Ishikawa (cell line): ENCODE results near the gene TMEM169.

Experiments
- CEBPB ChIP-seq: IDR thresholded peaks from 2 replicates; pipeline ENCODE4 v1.6.1; 2012
- CREB1 ChIP-seq: IDR thresholded peaks from 2 replicates; pipeline ENCODE4 v1.6.1; 2012; ENCODE audit warnings: low read depth
- EGR1 ChIP-seq: IDR thresholded peaks from 2 replicates; pipeline ENCODE4 v1.6.1; 2012
- EP300 ChIP-seq: IDR thresholded peaks from 2 replicates; pipeline ENCODE4 v1.6.1; 2012; ENCODE audit warnings: borderline replicate concordance
- FOXM1 ChIP-seq: IDR thresholded peaks from 2 replicates; pipeline ENCODE4 v1.6.1; 2012; ENCODE audit warnings: low read depth, borderline replicate concordance
- NFIC ChIP-seq: IDR thresholded peaks from 2 replicates; pipeline ENCODE4 v1.6.1; 2012
- RAD21 ChIP-seq: IDR thresholded peaks from 2 replicates; pipeline ENCODE4 v1.6.1; 2012; ENCODE audit warnings: low read depth
- TAF1 ChIP-seq: IDR thresholded peaks from 2 replicates; pipeline ENCODE4 v1.6.1; 2012; ENCODE audit warnings: low read depth, mild to moderate bottlenecking
- TCF12 ChIP-seq: IDR thresholded peaks from 2 replicates; pipeline ENCODE4 v1.6.1; 2012; ENCODE audit warnings: low read depth
- TEAD4 ChIP-seq: IDR thresholded peaks from 2 replicates; pipeline ENCODE4 v1.6.1; 2012
- YY1 ChIP-seq: IDR thresholded peaks from 2 replicates; pipeline ENCODE4 v1.6.1; 2012; ENCODE audit warnings: low read depth
- ZBTB7A ChIP-seq: IDR thresholded peaks from 2 replicates; pipeline ENCODE4 v1.6.1; 2012; ENCODE audit warnings: low read depth
- TF ChIP-seq, protein P1 (sequence below): IDR thresholded peaks from 2 replicates; pipeline ENCODE4 v1.6.1; 2012; ENCODE audit warnings: low read depth, mild to moderate bottlenecking
- TF ChIP-seq, protein P2 (sequence below): IDR thresholded peaks from 2 replicates; pipeline ENCODE4 v1.6.1; 2012
- TF ChIP-seq, protein P3 (sequence below): IDR thresholded peaks from 2 replicates; pipeline ENCODE4 v1.6.1; 2012

Gene TMEM169

DNA sequence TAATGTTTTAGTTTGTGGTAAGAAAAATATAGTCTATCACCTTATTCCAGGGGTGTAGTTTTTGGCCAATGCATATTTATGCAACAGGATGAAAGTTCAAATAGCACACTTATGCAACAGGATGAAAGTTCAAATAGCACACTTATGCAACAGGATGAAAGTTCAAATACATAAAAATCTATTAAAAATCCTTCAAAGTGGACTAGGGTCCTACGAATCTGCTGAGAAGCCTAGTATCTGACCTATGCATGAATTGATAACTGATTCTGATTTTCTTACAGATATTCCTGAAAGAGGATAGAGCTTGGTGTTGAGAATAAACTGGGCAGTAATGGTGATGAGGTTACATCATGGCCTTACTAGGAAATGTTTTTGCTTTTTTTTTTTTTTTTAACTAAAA lies 2.9 kb upstream of the TMEM169 start:
- TF ChIP-seq NFIC = no peak

DNA sequence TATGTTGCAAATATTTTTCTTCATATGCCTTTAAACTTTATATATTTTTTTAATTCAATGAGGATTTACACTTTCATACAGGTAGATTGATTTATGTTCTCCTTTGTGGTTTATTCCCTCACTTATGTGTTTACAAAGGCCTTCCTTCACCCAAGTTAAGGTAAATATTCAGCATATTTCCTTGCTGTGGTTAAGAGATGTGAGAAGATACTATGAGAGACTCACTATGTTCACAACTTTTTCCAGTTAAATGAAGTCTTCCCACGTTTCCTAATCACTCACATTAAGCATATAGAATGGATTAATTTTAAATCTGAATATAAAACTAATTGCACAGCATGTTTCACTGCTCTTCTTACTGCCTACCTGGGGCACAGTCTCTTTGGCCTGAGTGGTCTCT lies 707 bp upstream of the TMEM169 start:
- TF ChIP-seq CEBPB (no peak), TCF12 (no peak), RAD21 (no peak), CREB1 (no peak), EGR1 (no peak), EP300 (no peak)

DNA sequence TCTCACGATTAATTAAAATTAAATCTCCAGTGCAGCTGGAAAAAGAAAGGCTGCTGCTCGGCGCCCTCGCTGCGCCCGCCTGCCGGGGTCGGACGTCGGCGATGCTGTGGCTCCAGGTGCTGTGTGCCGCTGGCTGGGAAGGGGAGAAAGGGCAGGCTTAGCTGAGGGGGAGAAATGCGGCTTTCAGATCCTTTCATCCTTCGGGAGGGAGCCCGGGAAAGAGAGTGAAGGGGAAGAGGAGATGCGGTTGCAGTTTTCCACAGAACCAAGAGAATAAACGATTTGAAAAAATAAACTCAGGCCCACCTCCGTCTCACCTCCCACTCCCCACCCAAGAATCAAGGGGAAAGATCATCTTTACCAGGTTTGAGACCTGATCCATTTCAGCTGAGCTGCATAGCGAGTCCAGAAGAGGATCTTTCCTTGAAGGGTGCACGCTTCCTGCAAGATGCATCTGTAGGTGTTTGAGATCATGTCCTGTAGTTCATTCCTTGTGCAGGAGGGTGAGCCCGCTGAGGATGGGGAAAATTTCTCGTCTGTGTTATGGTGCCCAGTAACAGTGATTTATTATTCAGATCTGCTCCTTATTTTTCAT lies 495 bp downstream of the TMEM169 start:
- TF ChIP-seq, protein P1, sequence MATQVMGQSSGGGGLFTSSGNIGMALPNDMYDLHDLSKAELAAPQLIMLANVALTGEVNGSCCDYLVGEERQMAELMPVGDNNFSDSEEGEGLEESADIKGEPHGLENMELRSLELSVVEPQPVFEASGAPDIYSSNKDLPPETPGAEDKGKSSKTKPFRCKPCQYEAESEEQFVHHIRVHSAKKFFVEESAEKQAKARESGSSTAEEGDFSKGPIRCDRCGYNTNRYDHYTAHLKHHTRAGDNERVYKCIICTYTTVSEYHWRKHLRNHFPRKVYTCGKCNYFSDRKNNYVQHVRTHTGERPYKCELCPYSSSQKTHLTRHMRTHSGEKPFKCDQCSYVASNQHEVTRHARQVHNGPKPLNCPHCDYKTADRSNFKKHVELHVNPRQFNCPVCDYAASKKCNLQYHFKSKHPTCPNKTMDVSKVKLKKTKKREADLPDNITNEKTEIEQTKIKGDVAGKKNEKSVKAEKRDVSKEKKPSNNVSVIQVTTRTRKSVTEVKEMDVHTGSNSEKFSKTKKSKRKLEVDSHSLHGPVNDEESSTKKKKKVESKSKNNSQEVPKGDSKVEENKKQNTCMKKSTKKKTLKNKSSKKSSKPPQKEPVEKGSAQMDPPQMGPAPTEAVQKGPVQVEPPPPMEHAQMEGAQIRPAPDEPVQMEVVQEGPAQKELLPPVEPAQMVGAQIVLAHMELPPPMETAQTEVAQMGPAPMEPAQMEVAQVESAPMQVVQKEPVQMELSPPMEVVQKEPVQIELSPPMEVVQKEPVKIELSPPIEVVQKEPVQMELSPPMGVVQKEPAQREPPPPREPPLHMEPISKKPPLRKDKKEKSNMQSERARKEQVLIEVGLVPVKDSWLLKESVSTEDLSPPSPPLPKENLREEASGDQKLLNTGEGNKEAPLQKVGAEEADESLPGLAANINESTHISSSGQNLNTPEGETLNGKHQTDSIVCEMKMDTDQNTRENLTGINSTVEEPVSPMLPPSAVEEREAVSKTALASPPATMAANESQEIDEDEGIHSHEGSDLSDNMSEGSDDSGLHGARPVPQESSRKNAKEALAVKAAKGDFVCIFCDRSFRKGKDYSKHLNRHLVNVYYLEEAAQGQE = no peak
- no peak for TF ChIP-seq CEBPB
- TF ChIP-seq EGR1 = no peak
- TF ChIP-seq YY1 = no peak

DNA sequence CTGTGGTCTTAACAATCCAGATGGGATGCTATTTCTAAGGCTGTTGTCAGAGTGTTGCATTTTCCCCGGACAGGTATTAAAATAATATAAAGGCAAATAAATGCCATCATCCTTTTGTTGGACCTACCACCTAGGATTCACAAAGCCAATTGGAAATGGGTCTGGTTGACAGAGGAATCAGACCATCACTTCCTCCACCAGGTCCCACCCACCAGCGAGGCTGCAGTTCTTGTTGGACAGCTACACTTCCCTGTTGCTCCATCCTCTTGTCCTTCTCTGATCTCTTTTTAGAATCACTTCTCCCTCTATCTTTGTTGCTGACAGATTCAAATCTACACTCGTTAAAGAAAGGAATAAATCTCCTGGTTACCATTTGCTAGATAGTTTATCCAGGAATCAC lies 1.1 kb downstream of the TMEM169 start:
- TF ChIP-seq TEAD4 (no peak), NFIC (no peak), ZBTB7A (no peak), EP300 (no peak), TCF12 (no peak), FOXM1 (no peak), CEBPB (no peak)
- TF ChIP-seq, protein P1 = peak; percentile 19; the same call in 1 of the 2 replicates

DNA sequence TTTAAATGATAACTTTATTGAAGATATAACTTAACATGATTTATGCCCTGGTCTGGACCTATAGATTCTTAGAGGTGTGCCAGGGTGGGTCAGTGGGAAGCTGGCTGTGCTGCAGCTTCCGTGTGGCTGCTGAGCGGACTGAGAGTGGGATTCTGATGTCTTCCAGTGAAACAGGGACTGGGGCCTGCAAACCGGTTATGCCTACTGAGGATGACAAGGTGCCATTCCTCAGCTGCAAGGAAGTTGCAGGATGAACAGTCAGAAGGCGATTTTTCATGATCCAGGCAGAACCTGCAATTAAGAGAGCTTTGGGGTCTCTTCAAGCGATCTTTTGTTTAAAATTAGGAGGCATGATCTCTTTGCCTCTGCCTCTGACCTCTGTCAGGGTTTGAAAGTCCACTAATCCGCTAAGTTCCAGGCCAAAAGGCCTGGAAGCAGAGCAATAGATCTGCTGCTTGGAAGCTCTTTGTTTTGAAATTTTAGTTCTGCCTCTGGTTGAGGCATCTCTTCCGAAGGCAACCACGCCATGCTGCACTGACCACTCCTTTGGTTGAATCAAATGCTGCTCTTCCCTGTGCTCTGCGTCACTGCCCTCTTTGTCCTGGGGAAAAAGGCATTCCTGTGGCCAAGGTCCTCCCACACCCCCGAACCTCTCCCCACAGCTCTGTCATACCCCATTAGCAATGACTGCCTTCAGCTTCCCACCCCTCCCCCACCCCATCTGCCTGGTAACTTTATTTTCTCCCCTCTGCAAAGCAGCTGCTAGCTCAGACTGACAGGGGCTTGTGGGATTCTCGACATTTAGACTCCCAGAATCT lies 2.0 kb downstream of the TMEM169 start:
- no peak for TF ChIP-seq ZBTB7A
- TF ChIP-seq TCF12 = no peak
- TF ChIP-seq, protein P2, sequence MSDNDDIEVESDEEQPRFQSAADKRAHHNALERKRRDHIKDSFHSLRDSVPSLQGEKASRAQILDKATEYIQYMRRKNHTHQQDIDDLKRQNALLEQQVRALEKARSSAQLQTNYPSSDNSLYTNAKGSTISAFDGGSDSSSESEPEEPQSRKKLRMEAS = no peak
- TF ChIP-seq YY1 = no peak
- TF ChIP-seq, protein P1 = no peak
- TF ChIP-seq TEAD4 = no peak
- no peak for TF ChIP-seq RAD21
- no peak for TF ChIP-seq EP300
- no peak for TF ChIP-seq CREB1
- TF ChIP-seq EGR1 = no peak

DNA sequence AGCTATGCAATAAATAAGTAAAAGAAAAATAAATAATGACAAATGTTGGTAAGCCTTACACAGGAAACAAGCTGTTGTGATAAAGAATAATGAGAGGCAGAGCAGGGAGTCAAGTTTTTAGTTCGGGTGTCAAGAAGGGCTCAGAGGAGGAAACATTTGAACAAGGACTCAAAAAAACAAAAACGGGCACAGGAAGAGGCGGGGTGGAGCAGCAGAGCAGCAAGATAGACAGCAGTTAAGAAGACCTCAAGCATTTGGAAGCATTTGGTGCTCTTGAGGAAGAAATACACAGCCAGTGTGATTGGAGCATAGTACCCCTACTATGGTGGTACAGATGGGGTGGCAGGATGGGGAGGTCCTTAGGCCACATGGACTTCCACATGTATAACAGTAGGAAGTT lies 2.8 kb downstream of the TMEM169 start:
- TF ChIP-seq FOXM1 = no peak
- TF ChIP-seq TAF1 = no peak
- TF ChIP-seq, protein P1 = no peak
- no peak for TF ChIP-seq RAD21
- no peak for TF ChIP-seq TCF12
- TF ChIP-seq NFIC = no peak
- no peak for TF ChIP-seq YY1
- no peak for TF ChIP-seq EP300
- no peak for TF ChIP-seq TEAD4
- TF ChIP-seq EGR1 = no peak
- TF ChIP-seq, protein P3, sequence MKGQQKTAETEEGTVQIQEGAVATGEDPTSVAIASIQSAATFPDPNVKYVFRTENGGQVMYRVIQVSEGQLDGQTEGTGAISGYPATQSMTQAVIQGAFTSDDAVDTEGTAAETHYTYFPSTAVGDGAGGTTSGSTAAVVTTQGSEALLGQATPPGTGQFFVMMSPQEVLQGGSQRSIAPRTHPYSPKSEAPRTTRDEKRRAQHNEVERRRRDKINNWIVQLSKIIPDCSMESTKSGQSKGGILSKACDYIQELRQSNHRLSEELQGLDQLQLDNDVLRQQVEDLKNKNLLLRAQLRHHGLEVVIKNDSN = no peak
- no peak for TF ChIP-seq CEBPB
- TF ChIP-seq, protein P2 = no peak
- TF ChIP-seq CREB1 = no peak
- no peak for TF ChIP-seq ZBTB7A
